SK-N-SH (cell line): ENCODE data around the gene PKD2L2.

Source experiments
- EZH2phosphoT487 ChIP-seq: fragments of 200-600 bp; sonication (generic); IDR thresholded peaks from 2 replicates; pipeline ENCODE4 v1.6.1; 2017; ENCODE audit warnings: low read depth, mixed run types, mild to moderate bottlenecking, antibody characterized with exemption, moderate library complexity, borderline replicate concordance
- JUND ChIP-seq: IDR thresholded peaks from 2 replicates; pipeline ENCODE4 v1.4.0; 2012
- MAX ChIP-seq: IDR thresholded peaks from 2 replicates; pipeline ENCODE4 v1.4.0; 2012; ENCODE audit warnings: low read depth
- RCOR1 ChIP-seq: fragments of 150-350 bp; IDR thresholded peaks from 2 replicates; pipeline ENCODE4 v1.6.1; 2017; ENCODE audit warnings: antibody characterized with exemption, low read length
- TAF1 ChIP-seq: IDR thresholded peaks from 2 replicates; pipeline ENCODE4 v1.6.1; 2012; ENCODE audit warnings: low read depth, mild to moderate bottlenecking, low read length, moderate library complexity, borderline replicate concordance
- TCF12 ChIP-seq: IDR thresholded peaks from 2 replicates; pipeline ENCODE4 v1.4.0; 2012
- USF1 ChIP-seq: IDR thresholded peaks from 2 replicates; pipeline ENCODE4 v1.4.0; 2012; ENCODE audit warnings: low read depth, borderline replicate concordance
- YY1 ChIP-seq: IDR thresholded peaks from 2 replicates; pipeline ENCODE4 v1.4.0; 2012; ENCODE audit warnings: low read depth, mild to moderate bottlenecking
- TF ChIP-seq, protein P1 (sequence below): fragments of 200-600 bp; sonication (generic); IDR thresholded peaks from 2 replicates; pipeline ENCODE4 v1.6.1; 2017; ENCODE audit warnings: antibody characterized with exemption, mild to moderate bottlenecking, moderate library complexity

GRCh38 chr5:137856201-137856600 lies 33.1 kb upstream of the PKD2L2 start:
- TF ChIP-seq, protein P1, sequence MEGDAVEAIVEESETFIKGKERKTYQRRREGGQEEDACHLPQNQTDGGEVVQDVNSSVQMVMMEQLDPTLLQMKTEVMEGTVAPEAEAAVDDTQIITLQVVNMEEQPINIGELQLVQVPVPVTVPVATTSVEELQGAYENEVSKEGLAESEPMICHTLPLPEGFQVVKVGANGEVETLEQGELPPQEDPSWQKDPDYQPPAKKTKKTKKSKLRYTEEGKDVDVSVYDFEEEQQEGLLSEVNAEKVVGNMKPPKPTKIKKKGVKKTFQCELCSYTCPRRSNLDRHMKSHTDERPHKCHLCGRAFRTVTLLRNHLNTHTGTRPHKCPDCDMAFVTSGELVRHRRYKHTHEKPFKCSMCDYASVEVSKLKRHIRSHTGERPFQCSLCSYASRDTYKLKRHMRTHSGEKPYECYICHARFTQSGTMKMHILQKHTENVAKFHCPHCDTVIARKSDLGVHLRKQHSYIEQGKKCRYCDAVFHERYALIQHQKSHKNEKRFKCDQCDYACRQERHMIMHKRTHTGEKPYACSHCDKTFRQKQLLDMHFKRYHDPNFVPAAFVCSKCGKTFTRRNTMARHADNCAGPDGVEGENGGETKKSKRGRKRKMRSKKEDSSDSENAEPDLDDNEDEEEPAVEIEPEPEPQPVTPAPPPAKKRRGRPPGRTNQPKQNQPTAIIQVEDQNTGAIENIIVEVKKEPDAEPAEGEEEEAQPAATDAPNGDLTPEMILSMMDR = no peak
- no peak for TF ChIP-seq JUND
- no peak for TF ChIP-seq MAX
- TF ChIP-seq TAF1 = no peak
- TF ChIP-seq USF1 = no peak
- no peak for TF ChIP-seq RCOR1
- no peak for TF ChIP-seq YY1
- no peak for TF ChIP-seq TCF12
- no peak for TF ChIP-seq EZH2phosphoT487
